GM19193 (cell line): ENCODE measurements around the gene TNFSF10.

ENCODE experiments used
- POLR2A ChIP-seq: IDR thresholded peaks from 4 replicates; pipeline ENCODE4 v1.6.1; 2011; ENCODE audit not compliant: insufficient read depth, insufficient read length; ENCODE audit errors: extremely low read depth

TNFSF10 gene

DNA sequence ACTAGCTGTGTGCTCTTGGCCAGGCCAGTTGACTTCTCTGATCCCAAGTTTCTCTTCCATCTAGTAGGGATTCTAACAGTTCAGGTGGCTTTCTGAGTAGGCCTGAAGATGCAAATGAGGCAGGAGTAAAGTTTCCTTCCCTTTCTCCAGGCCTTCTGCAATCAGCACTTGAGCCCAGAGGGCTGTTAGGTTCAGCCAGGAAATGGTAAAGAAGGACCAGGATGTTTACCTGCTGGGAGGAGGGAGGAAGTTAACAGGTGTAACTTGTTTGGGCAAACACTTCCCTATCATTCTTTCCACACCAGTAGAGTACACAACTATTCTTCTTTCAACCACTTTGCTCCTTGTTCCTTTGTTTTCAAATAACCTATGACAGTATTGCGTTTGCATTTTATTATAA, 13.3 kb upstream of the TNFSF10 start:
- TF ChIP-seq POLR2A: no peak

DNA sequence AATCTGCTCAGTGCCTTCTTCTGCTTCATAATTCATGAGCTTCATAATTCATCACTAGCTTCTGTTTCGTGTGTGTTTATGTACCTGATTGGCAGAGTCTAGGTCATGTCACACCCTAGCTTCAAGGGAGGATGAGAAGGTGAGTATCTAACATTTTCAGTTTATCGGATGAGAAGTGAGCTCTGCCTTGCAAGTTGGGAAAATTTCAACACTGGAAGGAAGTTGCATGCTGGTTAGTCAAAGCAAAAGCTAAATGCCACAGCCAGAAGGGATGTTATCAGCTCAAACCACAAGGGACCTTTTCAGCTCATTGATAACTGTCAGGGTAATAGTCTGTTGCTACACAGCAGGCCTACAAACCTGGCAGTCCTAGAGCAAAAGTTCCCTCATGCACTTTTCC, 7.3 kb upstream of the TNFSF10 start:
- TF ChIP-seq POLR2A: no peak

DNA sequence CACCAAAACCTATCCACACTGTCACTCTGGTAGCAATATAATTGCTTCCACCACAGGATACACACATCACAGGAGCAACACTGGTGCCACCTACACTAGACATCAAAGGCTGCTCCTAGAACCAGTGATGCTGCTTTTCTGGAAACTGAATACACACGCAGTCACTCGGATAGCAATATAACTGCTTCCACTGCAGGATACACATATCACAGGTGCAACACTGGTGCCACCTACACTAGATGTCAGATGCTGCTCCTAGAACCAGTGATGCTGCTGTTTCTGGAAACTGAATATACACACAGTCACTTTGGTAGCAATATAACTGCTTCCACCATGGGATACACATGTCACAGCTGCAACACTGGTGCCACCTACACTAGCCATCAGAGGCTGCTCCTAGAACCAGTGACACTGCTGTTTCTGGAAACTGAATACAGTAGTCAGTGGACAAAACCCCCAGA, 6.9 kb upstream of the TNFSF10 start:
- TF ChIP-seq POLR2A: no peak

DNA sequence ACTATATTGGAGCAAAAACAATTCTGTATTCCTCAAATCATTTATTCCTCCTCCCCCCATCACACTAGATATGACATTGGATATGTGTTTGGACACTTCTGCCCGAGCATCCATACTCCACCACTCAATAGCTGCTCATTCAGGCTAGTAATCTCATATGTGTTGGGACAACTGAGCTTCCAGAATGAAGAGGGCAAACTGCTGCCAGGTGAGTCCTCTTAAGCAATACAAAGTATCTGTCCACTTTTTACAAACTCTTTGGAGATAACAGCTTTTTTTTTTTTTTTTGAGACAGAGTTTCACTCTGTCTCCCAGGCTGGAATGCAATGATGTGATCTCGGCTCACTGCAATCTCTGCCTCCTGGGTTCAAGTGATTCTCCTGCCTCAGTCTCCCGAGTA, 5.4 kb upstream of the TNFSF10 start:
- TF ChIP-seq POLR2A: no peak

DNA sequence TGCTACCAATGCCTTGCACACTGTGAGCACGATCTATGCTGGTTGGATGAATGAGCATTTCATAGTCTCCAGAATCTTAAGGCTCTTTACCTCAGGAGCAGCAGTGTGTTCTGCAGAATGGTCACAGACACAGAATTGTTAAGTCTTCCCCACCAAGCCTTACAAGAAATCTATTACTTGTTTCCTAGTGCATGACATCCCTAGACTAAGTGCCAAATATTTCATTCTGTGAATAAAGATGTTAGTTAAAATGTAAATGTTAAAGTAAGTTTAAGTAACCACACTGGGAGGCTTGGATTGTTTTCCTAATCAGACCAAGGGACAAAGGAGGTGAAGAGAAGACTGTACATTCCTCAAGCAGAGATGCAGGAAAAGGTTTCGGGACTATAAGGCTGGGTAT, 4.1 kb upstream of the TNFSF10 start:
- TF ChIP-seq POLR2A: no peak

DNA sequence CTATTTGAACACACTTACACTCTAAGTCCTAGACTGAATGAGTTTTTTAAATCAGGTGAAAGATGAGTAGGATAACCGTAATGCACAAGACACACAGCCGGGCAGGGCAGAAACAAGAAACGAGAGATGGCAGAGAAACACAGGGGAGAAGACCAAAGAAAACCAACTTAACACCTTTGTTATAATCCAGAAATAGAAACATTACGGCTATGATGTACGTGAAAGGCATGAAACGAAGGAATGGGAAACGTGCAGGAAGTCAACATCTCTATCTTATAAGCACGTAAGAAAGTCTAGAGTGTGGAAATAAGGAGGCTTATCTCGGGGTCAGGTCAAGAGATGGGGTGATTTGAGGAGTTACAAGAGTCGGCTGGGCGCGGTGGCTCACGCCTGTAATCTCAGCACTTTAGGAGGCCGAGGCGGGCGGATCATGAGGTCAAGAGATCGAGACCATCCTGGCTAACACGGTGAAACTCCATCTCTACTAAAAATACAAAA, 1.9 kb upstream of the TNFSF10 start:
- no peak for TF ChIP-seq POLR2A

DNA sequence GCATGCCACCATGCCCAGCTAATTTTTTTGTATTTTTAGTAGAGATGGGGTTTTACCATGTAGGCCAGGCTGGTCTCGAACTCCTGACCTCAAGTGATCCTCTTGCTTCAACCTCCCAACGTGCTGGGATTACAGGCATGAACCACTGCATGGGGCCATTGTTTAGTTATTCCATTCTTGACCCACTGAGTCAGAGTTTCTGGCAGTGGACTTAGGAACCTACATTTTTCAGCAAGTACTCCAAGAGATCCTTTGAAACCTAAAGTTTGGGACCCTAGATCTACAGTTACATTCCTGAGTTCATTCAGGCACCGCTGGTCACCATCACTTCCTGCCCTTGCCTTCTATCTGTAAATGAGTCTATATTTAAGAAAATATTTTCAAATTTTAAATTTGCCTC, 1.4 kb upstream of the TNFSF10 start:
- no peak for TF ChIP-seq POLR2A

DNA sequence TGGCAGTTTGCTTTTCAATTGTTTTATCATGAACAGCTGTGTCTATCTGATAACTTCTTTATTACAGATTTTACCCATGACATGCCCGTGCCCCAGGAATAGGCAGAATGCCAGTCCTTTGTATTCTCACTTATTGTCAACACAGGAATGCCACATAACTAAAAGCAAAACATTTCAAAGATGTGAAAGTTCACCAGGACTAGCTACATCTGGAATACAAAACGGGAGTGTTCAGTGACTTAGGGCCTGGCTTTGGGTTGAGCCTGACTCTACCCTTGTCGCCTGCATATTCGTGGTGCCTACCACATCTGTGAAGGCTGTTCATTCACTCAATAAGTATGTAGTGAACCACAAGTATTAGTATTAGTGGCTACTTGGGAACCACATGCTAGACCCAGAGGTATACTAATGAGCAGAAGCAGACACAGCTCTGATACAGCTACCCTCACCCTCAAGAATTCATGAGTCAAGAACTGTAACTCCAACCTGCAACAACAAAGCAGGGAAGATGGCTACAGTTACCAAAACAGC, 2.9 kb downstream of the TNFSF10 start:
- no peak for TF ChIP-seq POLR2A

DNA sequence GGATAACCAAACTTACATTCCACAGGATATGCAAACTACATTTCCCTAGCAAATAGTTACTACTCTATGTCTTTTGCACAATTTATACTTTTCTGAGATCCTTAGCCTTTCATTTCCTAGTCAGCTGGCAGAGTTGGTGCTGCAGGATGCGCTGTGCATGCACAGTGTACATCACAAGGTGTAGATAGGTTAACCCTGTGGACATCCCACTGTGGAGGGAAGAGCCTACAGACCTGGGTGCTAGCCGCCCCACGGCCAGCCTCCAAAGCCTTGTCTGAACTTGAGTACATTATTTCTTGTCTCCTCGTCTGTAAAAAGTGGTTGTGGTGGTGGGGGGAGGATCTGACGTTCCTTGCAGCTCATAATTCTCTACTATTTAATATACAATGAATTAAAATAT, 3.5 kb downstream of the TNFSF10 start:
- TF ChIP-seq POLR2A: no peak

DNA sequence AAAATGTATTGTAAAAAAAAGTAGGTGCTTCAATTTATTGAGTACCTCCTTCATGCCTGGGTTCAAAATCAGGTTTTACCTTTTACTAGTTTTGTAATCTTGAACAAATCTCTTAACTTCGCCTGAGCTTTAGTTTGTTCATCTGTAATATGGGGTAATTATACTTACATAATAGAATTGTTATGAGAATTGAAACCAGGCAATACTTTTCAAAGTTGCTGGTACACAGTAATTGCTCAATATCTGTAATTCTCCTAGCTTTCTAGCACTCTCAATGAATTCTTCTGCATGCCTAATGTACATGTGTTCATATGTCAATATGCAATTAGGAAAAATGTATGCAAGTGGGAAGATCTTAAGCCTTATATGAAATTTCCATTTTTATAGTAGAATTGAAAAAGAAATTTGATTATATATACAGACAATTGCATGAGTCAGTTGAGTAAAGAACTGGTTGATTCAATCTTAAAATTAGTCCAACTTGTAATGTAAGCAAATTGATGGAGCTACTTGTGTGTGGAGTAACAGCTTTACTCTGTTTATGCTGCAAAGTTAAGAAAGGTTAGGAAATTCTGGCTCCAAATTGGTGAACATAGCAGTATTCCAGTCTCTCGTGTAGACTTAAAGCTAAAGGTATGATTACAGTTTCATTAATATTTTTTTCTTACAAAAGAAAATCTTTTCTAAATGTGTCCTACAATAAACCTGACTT, 4.1 kb downstream of the TNFSF10 start:
- no peak for TF ChIP-seq POLR2A

DNA sequence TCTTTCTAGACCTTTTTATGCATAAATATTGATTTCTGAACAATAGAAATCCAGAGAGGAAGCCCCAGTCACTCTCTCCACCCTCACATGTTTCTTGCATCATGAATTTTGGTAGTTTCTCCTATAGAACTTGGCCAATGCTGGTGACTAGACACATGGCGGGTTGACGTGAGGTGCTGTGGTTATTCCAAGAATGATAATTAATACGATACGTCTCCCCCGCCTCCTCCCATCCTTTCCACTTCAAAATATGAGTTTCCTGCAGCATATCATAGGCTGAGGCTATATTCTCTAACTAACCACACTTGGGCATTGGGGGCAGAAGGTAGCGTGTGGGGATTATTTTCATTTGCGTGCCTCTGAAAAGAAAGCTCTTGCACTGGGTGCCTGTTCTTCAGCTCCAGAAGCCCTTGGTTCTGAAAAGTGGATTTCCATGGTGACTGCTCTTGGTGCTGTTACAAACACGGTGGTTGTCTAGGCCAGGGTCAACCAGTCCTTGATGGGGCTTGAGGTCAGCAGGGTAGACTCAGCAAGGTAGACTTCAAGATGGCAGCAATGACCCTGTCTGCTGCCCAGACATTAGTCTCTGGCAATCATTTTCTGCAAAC, 5.3 kb downstream of the TNFSF10 start:
- no peak for TF ChIP-seq POLR2A

DNA sequence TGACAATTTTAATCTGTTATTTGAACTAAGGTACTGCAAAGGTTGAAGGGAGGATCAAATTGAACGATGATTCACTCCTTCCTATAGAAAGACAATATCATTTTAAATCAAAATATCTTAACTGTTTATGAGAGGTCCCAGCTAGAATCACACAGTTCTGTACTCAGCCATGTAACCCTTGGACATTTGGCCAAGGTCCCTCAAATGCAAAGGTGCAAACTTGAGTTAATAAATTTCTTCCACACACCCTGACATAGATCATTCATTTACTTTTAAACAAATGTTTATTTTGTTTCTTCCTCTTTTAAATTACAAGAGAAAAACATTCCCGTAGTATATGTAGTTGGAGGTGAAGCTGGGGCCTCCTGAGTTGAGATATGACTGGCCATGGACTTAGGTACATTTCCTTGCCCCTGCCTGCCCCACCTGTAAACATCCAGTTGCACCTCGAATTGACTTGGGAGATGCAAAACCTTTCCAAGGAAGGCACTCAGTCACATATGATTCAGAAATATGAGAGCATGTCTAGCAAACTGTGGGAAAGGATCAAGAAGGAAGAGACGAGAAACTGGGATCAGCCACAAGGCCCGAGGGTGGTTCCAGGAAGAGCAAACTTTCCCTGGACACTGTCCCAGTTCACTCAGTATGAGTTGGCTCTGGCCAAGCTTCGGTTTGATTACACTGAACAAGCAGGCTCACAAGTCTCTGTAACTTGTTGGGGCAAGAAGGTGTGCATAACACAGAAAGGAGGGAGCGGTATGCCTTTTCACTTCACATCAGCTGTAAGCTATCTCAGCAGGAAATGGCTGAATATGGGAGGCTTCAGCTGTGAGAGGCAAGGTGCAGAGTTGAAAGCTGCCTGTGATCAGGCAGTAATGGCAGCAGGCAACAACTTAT, 6.7 kb downstream of the TNFSF10 start:
- TF ChIP-seq POLR2A: no peak

DNA sequence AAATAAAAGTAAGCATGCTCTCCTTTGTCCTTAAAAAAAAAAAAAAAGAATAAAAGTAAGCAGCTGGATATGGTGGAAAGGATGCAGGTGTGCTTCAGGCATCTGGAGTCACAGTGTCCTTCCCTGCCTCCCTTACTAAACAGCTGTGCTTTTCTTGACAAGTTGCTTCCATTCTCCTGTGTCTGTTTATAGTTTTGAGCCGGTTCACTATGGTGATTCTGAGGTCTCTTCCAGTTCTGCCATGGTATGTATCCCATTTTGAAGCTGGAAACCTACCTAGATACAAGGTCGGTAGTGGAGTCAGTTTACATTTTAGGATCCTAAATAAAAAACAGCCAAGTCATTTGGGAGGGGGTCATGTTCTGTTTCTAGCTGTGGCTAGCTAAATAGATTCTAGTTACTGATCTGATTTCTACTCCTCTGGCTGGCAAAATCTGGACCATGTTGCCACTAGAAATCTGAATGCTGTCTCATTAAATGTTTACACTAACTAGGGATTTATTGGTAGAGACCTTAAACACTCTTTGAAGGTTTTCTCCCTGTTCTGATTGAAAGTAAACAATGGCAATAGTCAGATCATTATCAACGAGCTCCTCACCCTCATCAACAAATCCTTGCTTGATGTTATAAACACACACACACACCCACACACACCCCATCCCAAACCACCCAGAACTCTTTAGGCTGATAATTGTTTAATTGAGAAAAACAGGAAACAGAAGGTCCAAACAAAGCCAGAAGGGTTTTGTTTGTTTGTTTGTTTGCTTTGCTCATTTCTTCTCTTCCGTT, 7.9 kb downstream of the TNFSF10 start:
- no peak for TF ChIP-seq POLR2A

DNA sequence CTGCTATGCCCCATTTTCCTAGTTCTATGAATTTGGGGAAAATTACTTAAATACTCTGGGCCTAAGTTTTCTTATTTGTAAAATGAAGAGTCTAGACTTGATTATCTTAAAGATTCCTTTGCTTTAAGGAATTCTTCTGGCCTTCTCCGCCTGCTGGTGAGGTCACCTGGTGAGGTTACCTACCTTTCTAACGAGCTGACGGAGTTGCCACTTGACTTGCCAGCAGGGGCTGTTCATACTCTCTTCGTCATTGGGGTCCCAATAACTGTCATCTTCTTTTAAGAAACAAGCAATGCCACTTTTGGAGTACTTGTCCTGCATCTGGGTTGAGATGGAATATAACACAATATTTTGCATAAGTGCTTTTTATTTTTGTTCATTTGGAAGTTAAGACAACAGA, 8.6 kb downstream of the TNFSF10 start:
- TF ChIP-seq POLR2A: no peak
